Stimulated activated naive CD4-positive, alpha-beta T cell treated with Interleukin-2 at 50 U/mL for 16 hours (primary cell): ENCODE measurements around the gene SLAIN1.
A peak's percentile ranks its signal among the peaks of the same experiment; 100 is the strongest.
"Not testable (repeated sequence)": the region's sequence is repeated elsewhere in the genome, so short reads cannot be mapped to it uniquely, and the experiment has no call there.

Source experiments
- DNase-seq: peaks from one replicate; lab custom pipeline; 2025; lab: John Stamatoyannopoulos, UW

Gene SLAIN1

GRCh38 chr13:77697217-77698103, at the start of gene SLAIN1:
Gene SLAIN1, plus strand, starts transcription at chr13:77697687. Its CDS starts 227 bp downstream, at chr13:77697914.
- peak; percentile 79 for DNase-seq

- no peak for DNase-seq
Measured at GRCh38 chr13:77650409-77650808, 47.1 kb upstream of the SLAIN1 start.

- no peak for DNase-seq
Measured at GRCh38 chr13:77653301-77653700, 44.2 kb upstream of the SLAIN1 start.

DNA sequence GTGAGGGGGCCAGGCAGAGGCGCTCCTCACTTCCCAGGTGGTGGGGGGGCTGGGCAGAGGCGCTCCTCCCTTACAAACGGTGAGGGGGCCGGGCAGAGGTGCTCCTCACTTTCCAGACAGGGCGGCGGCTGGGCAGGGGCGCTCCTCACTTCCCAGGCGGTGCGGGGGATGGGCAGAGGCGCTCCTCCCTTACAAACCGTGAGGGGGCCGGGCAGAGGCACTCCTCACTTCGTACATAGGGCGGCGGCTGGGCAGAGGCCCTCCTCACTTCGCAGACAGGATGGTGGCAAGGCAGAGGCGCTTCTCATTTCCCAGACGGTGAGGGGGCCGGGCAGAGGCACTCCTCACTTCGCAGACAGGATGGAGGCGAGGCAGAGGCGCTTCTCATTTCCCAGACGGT, 37.5 kb upstream of the SLAIN1 start:
- DNase-seq: not testable (repeated sequence)

- no peak for DNase-seq
Measured at GRCh38 chr13:77660841-77661250, 36.6 kb upstream of the SLAIN1 start.

- not testable (repeated sequence) for DNase-seq
Measured at GRCh38 chr13:77662301-77662700, 35.2 kb upstream of the SLAIN1 start.

GRCh38 chr13:77662831-77663230, 34.7 kb upstream of the SLAIN1 start:
- not testable (repeated sequence) for DNase-seq

DNA sequence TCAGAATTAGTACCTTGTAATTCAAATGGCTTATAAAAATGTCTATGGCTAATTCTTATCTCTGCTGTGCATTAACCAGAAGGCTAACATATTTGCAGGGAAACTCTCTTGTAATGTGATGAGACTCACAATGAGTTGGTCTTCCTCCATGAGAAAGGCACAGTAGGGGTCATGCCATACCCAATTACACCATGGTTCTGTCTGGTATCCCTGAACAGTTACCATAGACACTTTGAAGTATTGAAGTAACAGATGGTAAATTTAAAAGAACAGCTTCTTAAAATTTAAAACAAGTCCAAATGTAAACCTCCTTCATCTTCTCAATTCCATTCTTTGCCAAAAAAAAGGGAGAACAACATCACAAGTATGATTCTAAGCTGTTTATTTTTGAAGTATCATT, 22.6 kb upstream of the SLAIN1 start:
- no peak for DNase-seq

GRCh38 chr13:77678691-77679235, 18.7 kb upstream of the SLAIN1 start:
- DNase-seq: no peak

DNA sequence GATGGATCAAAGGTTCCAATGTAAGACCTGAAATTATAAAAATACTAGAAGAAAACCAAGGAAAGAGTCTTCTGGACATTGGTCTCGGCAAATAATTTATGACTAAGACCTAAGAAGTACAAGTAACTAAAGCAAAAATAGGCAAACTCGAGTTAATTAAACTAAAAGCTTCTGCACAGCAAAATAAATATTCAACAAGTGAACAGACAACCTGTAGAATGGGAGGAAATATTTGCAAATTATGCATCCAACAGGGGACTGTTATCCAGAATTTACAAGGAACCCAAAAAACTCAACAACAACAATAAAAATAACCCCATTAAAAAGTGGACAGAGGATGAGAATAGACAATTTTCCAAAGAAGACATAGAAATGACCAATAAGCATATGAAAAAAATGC, 9.7 kb upstream of the SLAIN1 start:
- DNase-seq: no peak

DNA sequence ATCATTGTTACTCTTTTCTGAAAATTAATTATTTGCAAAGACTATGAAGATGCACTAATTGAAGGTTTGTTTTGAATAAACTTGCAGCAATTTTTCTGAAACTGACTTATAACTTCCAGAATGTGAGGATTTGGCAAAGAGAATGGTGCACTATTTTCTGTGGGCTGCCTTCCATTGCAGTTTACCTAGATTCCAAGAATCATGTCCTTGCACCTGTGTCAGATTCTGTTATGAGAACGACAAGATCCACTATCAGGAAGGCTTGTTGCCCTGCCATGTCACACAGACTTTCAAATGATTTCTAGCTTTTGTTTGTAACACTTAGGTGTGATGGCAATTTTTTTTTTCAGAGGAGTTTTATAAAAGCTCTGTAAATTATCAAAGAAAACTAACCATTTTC, 5.6 kb upstream of the SLAIN1 start:
- no peak for DNase-seq

DNA sequence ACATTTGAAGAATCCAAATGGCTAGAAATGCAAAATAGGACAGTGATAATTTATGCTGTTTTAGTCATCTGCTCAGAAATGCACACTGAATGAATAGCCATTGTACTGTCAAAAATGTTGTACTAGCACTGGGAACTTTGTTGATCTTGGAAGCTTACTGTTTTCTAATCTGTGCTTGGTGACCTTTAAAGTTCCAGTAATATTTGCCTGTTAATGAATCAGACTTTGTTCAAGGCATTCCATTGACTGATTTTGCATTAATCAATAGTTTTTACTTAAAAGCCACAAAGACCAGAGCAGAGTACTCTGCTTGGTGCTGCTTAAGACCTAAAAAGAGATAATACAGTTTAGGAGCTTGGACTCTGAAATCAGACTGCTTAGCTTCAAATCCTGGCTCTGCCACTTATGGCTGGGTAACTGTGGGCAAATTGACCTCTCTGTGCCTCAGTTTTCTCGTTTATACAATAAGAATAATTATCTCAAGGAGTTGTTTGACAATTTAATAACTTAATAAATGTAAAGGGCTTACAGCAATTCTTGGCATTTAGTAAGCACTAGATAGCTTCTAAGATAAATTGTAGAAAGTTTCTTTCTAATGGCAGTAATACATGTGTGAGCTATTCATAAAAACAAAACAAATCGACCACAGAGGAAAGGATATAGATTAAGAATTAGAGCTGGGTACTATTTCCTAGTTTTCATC, 4.6 kb upstream of the SLAIN1 start:
- no peak for DNase-seq

DNA sequence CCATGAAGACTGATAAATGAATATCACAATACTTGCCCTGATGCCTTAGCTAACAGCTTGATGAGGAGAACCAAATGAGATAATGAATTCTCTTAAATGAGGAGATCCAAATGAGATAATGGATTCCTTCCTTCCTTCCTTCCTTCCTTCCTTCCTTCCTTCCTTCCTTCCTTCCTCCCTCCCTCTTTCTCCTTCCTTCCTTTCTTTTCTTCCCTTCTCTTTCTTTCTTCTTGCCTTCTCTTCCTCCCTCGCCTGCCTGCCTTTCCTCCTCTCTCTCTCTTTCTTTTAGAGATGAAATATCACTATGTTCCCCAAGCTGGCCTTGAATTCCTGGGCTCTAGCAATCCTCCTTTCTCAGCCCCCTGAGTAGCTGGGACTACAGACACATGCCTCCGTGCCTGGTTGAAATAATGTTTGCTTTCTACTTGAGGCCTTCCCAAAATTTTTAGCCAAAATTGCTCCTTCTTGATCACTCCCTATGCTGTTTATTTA, 4.0 kb upstream of the SLAIN1 start:
- DNase-seq: no peak

DNA sequence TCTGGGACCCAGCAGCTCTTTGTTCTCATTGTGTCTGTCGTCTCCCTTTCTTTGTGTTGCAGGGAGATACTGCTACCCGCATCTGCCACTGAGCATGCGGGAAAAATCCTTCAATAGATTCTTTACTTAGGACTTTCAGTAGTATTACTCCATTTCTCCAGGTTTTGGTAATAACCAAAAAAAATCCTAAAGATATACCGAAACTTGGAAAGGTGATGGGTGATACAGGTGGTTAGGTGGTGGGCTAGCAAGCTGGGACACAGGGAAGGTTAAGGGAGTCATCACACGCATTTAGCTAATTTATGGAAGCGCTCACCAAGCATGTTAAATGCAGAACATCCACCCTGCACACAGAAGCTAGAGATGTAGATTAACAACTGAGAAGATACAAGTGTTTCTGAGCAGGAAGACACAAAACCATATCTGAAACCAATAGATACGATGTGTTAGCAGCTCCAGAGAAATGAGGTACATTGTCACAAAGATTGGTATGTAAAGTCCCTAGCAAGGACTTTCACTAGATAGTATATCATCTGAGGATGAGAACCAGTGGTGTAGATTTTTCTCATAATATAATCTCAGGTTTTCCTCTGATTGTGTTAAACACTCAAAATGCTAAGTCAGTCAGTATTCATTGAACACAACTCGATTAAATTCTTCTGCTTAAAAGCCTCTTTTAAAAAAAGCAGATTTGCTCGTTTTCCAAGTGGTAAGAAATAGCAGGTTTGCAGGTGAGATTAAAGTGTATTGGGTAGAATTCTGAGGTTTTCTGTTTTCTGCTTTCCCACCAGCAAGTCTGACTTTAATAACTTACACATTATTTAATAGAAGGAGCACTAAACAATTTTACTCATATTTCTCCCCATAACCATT, 1.2 kb upstream of the SLAIN1 start:
- DNase-seq: no peak

- DNase-seq: no peak
Measured at GRCh38 chr13:77696879-77697216, 639 bp upstream of the SLAIN1 start.

- DNase-seq: peak; percentile 40
Measured at GRCh38 chr13:77698201-77699058, 943 bp downstream of the SLAIN1 start.

- no peak for DNase-seq
Measured at GRCh38 chr13:77699059-77699680, 1.7 kb downstream of the SLAIN1 start.

GRCh38 chr13:77701305-77701704, 3.8 kb downstream of the SLAIN1 start:
- no peak for DNase-seq

DNA sequence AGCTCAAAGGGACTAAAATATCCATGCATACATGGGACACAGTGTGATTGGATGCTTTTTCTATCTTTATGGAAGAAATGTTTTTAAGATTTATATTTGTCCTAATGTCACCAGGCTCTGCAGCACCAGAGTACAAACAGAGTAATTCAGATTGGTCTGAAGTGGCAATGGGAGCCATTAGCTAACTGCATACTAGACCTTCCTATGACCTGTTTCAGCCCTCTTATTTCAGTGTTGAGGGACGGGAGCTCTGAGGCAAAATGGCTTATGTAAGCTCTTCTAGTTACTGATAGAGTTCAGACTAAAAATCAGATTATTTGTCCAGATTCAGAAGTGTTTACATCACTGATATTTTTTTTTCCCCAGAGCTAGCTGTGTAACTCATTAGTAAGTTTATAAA, 4.9 kb downstream of the SLAIN1 start:
- no peak for DNase-seq

DNA sequence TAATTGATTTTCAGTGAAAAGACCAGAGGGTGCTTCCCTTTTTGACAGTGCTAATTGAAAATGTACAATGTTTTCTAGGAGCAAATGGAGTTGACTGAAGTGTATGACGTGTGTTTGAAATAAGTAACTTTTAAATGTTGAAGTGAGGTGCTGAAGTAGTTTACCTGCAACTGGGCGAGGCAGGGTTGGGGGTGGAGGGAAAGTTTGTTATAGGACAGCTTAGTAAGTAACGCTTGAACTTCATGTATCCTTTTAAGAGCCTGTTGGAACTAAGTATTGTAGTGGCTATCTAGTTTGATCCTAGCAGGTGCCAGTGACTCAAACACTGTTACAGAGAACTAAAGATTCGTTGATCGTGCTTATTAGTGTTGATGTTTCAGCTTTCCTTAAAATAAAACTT, 5.9 kb downstream of the SLAIN1 start:
- DNase-seq: no peak
